Panc1 (cell line): ENCODE results near the gene LIN28A. TPM values are rescaled to one million over a fixed set of nuclear protein-coding genes. Genes with fewer than 3 reads are reported as not detected.

ENCODE experiments used
- ATAC-seq: fragments of 200-7000 bp; cut with Tn5 transposase; 2 replicates; pipeline ENCODE4 v1.9.1; 2020; ENCODE audit warnings: mild to moderate bottlenecking, moderate library complexity
- BruUV-seq: library from RNA; stranded (reverse); fragments of 400-500 nt; replicated peaks from 2 replicates; lab custom pipeline; 2021; lab: Mats Ljungman, UMichigan
- CTCF ChIA-PET: fragments of 300-600 bp; sonication (Branson Sonifier 250); formaldehyde crosslinking; loops from one replicate; lab custom pipeline; 2022; ENCODE audit warnings: antibody characterized with exemption; lab: Charles Lee
- POLR2A ChIA-PET: fragments of 300-600 bp; sonication (Branson Sonifier 250); formaldehyde crosslinking; loops from one replicate; lab custom pipeline; 2022; ENCODE audit warnings: antibody characterized with exemption; lab: Charles Lee
- DNase-seq: peaks from one replicate; pipeline ENCODE4 v3.0.0-alpha.2; 2010; ENCODE audit warnings: low read depth, low spot score
- H3K27ac ChIP-seq: 2 replicates; pipeline ENCODE4 v1.5.1; 2011; ENCODE audit warnings: mild to moderate bottlenecking, low read length, inconsistent platforms
- H3K27me3 ChIP-seq: fragments of 200-500 bp; sonication (Bioruptor generic); 2 replicates; pipeline ENCODE4 v1.6.0; 2014; ENCODE audit warnings: low read length, inconsistent platforms; ENCODE audit not compliant: control insufficient read depth, insufficient read depth
- H3K36me3 ChIP-seq: fragments of 200-500 bp; sonication (Bioruptor generic); 2 replicates; pipeline ENCODE4 v1.5.1; 2014; ENCODE audit warnings: inconsistent platforms, mild to moderate bottlenecking, low read length, moderate library complexity; ENCODE audit not compliant: control insufficient read depth, insufficient read depth
- H3K4me1 ChIP-seq: 2 replicates; pipeline ENCODE4 v1.5.1; 2011; ENCODE audit warnings: inconsistent platforms, mild to moderate bottlenecking, low read length, moderate library complexity; ENCODE audit not compliant: control insufficient read depth, insufficient read depth
- H3K4me3 ChIP-seq, 2 experiments: 2 replicates each; pipeline ENCODE4 v1.5.1; 2011 to 2012; ENCODE audit warnings: low read depth in 2 of 2, low read length in 2 of 2, mild to moderate bottlenecking in 2 of 2, inconsistent platforms in 1 of 2, moderate library complexity in 1 of 2
- H3K9me3 ChIP-seq: fragments of 200-500 bp; sonication (Bioruptor generic); 2 replicates; pipeline ENCODE4 v1.5.1; 2014; ENCODE audit warnings: low read depth, mild to moderate bottlenecking, inconsistent platforms, low read length, moderate library complexity; ENCODE audit not compliant: control insufficient read depth, insufficient read depth
- POLR2AphosphoS5 ChIP-seq: IDR thresholded peaks from 2 replicates; pipeline ENCODE4 v1.6.1; 2012; ENCODE audit warnings: mild to moderate bottlenecking, low read depth, low read length, moderate library complexity
- SIN3A ChIP-seq: IDR thresholded peaks from 2 replicates; pipeline ENCODE4 v1.6.1; 2012; ENCODE audit warnings: low read depth, mild to moderate bottlenecking, low read length, moderate library complexity, borderline replicate concordance; ENCODE audit not compliant: insufficient read depth
- TCF7L2 ChIP-seq: IDR thresholded peaks from 2 replicates; pipeline ENCODE4 v1.6.1; 2011; ENCODE audit warnings: mild to moderate bottlenecking, low read depth, low read length, inconsistent platforms
- in situ Hi-C: cut with HindIII; loops from 2 replicates; pipeline ENCODE4 v1.10.0; 2016; ENCODE audit warnings: low sequenced_read_pairs, low pct_unique_long_range_greater_than_20kb
- intact Hi-C: fragments of 100-400 bp; cut with micrococcal nuclease; formaldehyde crosslinking; loops from one replicate; pipeline ENCODE4 v1.10.0; 2022; ENCODE audit not compliant: unreplicated experiment
- total RNA-seq: library from RNA; stranded (reverse); gene quantifications from one replicate; pipeline ENCODE4 v1.2.1, GENCODE V29; 2021; ENCODE audit not compliant: unreplicated experiment
- TF ChIP-seq, protein P1 (sequence below), 2 experiments: IDR thresholded peaks; 2 replicates each; pipeline ENCODE4 v1.6.1; 2011 to 2012; ENCODE audit warnings: low read depth in 2 of 2, control low read depth in 1 of 2, low read length in 1 of 2, mild to moderate bottlenecking in 1 of 2, moderate library complexity in 1 of 2; ENCODE audit not compliant: insufficient read depth in 1 of 2
- TF ChIP-seq, protein P2 (sequence below): fragments of 450-650 bp; IDR thresholded peaks from 2 replicates; pipeline ENCODE4 v1.5.1; 2017; ENCODE audit warnings: mild to moderate bottlenecking

The LIN28A gene
- total RNA-seq, 1 experiment from 2014 or later, result 0.64 TPM

DNA sequence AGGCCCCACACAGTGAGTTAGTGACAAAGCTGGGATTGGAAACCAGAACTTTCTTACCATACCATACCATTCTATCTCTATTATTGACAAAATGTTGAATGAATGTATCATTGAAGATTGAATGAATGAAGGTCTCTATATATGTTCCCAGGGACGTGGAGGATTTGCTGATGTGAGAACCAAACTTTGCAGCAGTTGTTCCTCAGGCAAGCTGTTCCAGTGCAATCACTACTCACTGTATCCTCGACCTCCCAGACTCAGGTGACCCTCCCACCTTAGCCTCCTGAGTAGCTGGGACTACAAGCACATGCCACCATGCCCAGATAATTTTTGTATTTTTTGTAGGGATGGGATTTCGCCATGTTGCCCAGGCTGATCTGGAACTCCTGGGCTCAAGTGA, 11.6 kb upstream of the LIN28A start:
- no peak for DNase-seq
- Histone ChIP-seq H3K36me3 (no peaks in the 10 kb centered on the region), H3K9me3 (no peaks in the 10 kb centered on the region), H3K4me3 (no peak overlapping the region), H3K27me3 (no peaks in the 10 kb centered on the region), H3K4me1 (no peaks in the 10 kb centered on the region), H3K27ac (no peak overlapping the region)
- ChIA-PET CTCF (interaction anchor here (0.6 to 0.7 kb wide), 2 partner anchors 172 to 240 kb away, joined by 3 to 4 read pairs; no protein-coding TSS in a partner anchor), POLR2A (no interaction called here)
- no TSS peak for BruUV-seq
- intact Hi-C loops (no loop called here), in situ Hi-C loops (no loop called here)
- no peak for ATAC-seq
- TF ChIP-seq POLR2AphosphoS5, result no peak
- TF ChIP-seq, protein P1, sequence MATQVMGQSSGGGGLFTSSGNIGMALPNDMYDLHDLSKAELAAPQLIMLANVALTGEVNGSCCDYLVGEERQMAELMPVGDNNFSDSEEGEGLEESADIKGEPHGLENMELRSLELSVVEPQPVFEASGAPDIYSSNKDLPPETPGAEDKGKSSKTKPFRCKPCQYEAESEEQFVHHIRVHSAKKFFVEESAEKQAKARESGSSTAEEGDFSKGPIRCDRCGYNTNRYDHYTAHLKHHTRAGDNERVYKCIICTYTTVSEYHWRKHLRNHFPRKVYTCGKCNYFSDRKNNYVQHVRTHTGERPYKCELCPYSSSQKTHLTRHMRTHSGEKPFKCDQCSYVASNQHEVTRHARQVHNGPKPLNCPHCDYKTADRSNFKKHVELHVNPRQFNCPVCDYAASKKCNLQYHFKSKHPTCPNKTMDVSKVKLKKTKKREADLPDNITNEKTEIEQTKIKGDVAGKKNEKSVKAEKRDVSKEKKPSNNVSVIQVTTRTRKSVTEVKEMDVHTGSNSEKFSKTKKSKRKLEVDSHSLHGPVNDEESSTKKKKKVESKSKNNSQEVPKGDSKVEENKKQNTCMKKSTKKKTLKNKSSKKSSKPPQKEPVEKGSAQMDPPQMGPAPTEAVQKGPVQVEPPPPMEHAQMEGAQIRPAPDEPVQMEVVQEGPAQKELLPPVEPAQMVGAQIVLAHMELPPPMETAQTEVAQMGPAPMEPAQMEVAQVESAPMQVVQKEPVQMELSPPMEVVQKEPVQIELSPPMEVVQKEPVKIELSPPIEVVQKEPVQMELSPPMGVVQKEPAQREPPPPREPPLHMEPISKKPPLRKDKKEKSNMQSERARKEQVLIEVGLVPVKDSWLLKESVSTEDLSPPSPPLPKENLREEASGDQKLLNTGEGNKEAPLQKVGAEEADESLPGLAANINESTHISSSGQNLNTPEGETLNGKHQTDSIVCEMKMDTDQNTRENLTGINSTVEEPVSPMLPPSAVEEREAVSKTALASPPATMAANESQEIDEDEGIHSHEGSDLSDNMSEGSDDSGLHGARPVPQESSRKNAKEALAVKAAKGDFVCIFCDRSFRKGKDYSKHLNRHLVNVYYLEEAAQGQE (IDR thresholded peaks at IDR 0.05; ENCODE audit: insufficient read depth in 1 of 2, low read depth in 2 of 2, low read length in 1 of 2), result no peak
- TF ChIP-seq, protein P2, sequence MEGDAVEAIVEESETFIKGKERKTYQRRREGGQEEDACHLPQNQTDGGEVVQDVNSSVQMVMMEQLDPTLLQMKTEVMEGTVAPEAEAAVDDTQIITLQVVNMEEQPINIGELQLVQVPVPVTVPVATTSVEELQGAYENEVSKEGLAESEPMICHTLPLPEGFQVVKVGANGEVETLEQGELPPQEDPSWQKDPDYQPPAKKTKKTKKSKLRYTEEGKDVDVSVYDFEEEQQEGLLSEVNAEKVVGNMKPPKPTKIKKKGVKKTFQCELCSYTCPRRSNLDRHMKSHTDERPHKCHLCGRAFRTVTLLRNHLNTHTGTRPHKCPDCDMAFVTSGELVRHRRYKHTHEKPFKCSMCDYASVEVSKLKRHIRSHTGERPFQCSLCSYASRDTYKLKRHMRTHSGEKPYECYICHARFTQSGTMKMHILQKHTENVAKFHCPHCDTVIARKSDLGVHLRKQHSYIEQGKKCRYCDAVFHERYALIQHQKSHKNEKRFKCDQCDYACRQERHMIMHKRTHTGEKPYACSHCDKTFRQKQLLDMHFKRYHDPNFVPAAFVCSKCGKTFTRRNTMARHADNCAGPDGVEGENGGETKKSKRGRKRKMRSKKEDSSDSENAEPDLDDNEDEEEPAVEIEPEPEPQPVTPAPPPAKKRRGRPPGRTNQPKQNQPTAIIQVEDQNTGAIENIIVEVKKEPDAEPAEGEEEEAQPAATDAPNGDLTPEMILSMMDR, result no peak
- no peak for TF ChIP-seq SIN3A

DNA sequence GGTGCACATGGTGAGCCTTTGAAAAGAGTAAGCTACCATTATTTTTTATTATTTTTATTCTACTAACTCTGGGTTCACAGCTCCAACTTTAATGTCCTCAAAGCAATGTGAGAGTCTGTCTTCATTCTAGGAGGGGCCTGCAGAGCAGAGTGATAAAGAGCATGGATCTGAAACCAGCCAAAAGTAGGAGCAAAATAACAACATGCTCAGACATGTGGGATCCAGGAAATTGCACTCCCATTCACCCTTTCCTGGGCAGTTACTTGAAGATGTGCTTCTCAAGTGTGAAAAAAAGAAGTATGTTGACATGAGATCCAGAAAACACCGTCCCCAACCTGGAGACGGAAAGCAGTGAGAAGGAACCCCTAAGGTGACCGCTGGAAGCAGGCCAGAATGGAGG, 8.7 kb upstream of the LIN28A start:
- H3K27ac ChIP-seq, result no peak overlapping the region
- ChIA-PET CTCF (no interaction called here), POLR2A (no interaction called here)
- ATAC-seq, result no peak
- no peaks in the 10 kb centered on the region for H3K4me1 ChIP-seq
- intact Hi-C loops, result no loop called here
- no peak overlapping the region for H3K4me3 ChIP-seq
- no peaks in the 10 kb centered on the region for H3K36me3 ChIP-seq
- in situ Hi-C loops, result no loop called here
- DNase-seq, result no peak
- H3K9me3 ChIP-seq, result no peaks in the 10 kb centered on the region
- TF ChIP-seq POLR2AphosphoS5 (no peak), TCF7L2 (no peak), SIN3A (no peak)
- TF ChIP-seq, protein P2, result no peak
- TF ChIP-seq, protein P1 (IDR thresholded peaks at IDR 0.05; ENCODE audit: insufficient read depth in 1 of 2, low read depth in 2 of 2, low read length in 1 of 2), result no peak
- BruUV-seq, result no TSS peak
- H3K27me3 ChIP-seq, result no peaks in the 10 kb centered on the region
